Activated CD8-positive, alpha-beta T cell treated with anti-CD3 and anti-CD28 coated beads for 36 hours (primary cell): ENCODE results near the gene RIMBP2. TPM values are rescaled to one million over a fixed set of nuclear protein-coding genes. Genes with fewer than 3 reads are reported as not detected.

Source experiments
- ATAC-seq: fragments of 200-7000 bp; cut with Tn5 transposase; one replicate; pipeline ENCODE4 v1.10.0; 2021; ENCODE audit warnings: mild to moderate bottlenecking, moderate library complexity
- CTCF ChIA-PET: fragments of 350-600 bp; sonication (Branson Sonifier 250); formaldehyde crosslinking; loops from one replicate; lab custom pipeline; 2021; ENCODE audit warnings: antibody characterized with exemption; lab: Charles Lee
- POLR2A ChIA-PET: fragments of 350-600 bp; sonication (Branson Sonifier 250); formaldehyde crosslinking; loops from one replicate; lab custom pipeline; 2021; ENCODE audit warnings: antibody characterized with exemption; lab: Charles Lee
- DNase-seq: peaks from one replicate; pipeline ENCODE4 v3.0.0-alpha.2; 2020
- H3K27ac Mint-ChIP-seq: one replicate; pipeline ENCODE4 v1.8.0; 2021; ENCODE audit warnings: mild to moderate bottlenecking, mixed read lengths
- H3K27me3 Mint-ChIP-seq: one replicate; pipeline ENCODE4 v1.8.0; 2021; ENCODE audit warnings: mixed read lengths
- H3K36me3 Mint-ChIP-seq: one replicate; pipeline ENCODE4 v1.8.0; 2021; ENCODE audit warnings: low read depth, mixed read lengths
- H3K4me1 Mint-ChIP-seq: one replicate; pipeline ENCODE4 v1.8.0; 2021; ENCODE audit warnings: low read depth, mixed read lengths
- H3K4me3 Mint-ChIP-seq: one replicate; pipeline ENCODE4 v1.8.0; 2021; ENCODE audit warnings: mild to moderate bottlenecking, moderate library complexity, mixed read lengths
- H3K9me3 Mint-ChIP-seq: one replicate; pipeline ENCODE4 v1.8.0; 2021; ENCODE audit warnings: mixed read lengths
- CTCF ChIP-seq: fragments of 200-600 bp; IDR thresholded peaks from one replicate; pipeline ENCODE4 v1.8.0; 2022; ENCODE audit warnings: antibody characterized with exemption, mild to moderate bottlenecking
- intact Hi-C: fragments of 100-400 bp; cut with micrococcal nuclease; formaldehyde crosslinking; loops from one replicate; pipeline ENCODE4 v1.10.0; 2022
- total RNA-seq, 2 experiments: library from RNA; stranded (reverse); gene quantifications; one replicate each; pipeline ENCODE4 v1.2.3, GENCODE V29; 2021

The RIMBP2 gene
- total RNA-seq, 2 experiments from 2014 or later = not detected

DNA sequence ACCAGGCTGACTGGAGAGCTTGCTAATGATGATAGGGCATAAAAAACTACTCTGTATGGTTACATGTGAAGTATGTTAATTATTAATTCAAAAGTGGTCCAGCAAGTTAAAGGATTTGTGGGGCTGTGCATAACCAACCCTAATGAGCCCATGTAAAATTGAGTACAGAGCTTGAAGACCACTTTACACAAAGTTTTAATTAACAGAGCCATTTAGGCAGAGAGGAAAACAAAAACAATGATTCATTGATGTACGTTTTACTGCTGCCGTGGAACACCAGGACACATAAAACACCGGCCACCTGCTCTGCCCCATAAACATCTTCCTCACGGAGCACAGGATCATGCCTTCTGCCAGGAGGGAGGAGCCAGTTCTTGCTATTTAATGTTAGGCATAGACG, 83.5 kb downstream of the RIMBP2 start:
- no peaks in the 10 kb centered on the region for H3K9me3 Mint-ChIP-seq
- ChIA-PET POLR2A (no interaction called here), CTCF (no interaction called here)
- TF ChIP-seq CTCF = no peak
- DNase-seq (no peak), ATAC-seq (no peak)
- H3K27me3 Mint-ChIP-seq = peaks cover 27% of the 10 kb centered on the region
- no peaks in the 10 kb centered on the region for H3K4me1 Mint-ChIP-seq
- H3K27ac Mint-ChIP-seq = no peak overlapping the region
- intact Hi-C loops = no loop called here
- H3K4me3 Mint-ChIP-seq = no peak overlapping the region
- H3K36me3 Mint-ChIP-seq = no peaks in the 10 kb centered on the region

GRCh38 chr12:130628304-130628703, 87.8 kb downstream of the RIMBP2 start:
- intact Hi-C loops = no loop called here
- peaks cover 15% of the 10 kb centered on the region for H3K27me3 Mint-ChIP-seq
- no peaks in the 10 kb centered on the region for H3K9me3 Mint-ChIP-seq
- no peak for DNase-seq
- no peak overlapping the region for H3K27ac Mint-ChIP-seq
- CTCF ChIA-PET = no interaction called here
- H3K4me3 Mint-ChIP-seq = no peak overlapping the region
- POLR2A ChIA-PET = no interaction called here
- H3K36me3 Mint-ChIP-seq = no peaks in the 10 kb centered on the region
- TF ChIP-seq CTCF = no peak
- no peak for ATAC-seq
- H3K4me1 Mint-ChIP-seq = no peaks in the 10 kb centered on the region

DNA sequence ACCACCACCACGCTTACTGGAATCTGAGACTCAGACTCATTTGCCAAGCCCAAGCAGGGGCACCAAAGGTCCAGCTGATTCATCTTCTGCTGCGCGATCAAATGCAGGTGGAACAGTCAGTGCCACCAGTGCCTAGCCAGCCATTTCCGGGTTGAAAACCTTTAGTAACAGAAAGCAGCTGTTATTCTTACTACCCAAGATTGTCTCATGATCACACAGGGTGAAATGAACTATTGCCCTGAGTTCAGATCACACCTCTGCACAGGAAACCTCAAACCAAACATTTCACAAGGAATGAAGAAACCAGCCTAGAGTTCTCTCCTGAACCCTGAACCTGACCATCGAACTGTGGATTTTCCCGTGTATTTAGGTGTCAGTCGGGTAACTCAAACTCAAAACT, 88.9 kb downstream of the RIMBP2 start:
- ChIA-PET CTCF (no interaction called here), POLR2A (no interaction called here)
- Mint-ChIP-seq H3K36me3 (no peaks in the 10 kb centered on the region), H3K9me3 (no peaks in the 10 kb centered on the region), H3K27ac (no peak overlapping the region), H3K4me3 (no peak overlapping the region), H3K27me3 (peaks cover 12% of the 10 kb centered on the region), H3K4me1 (no peaks in the 10 kb centered on the region)
- ATAC-seq (no peak), DNase-seq (no peak)
- intact Hi-C loops = no loop called here
- no peak for TF ChIP-seq CTCF

DNA sequence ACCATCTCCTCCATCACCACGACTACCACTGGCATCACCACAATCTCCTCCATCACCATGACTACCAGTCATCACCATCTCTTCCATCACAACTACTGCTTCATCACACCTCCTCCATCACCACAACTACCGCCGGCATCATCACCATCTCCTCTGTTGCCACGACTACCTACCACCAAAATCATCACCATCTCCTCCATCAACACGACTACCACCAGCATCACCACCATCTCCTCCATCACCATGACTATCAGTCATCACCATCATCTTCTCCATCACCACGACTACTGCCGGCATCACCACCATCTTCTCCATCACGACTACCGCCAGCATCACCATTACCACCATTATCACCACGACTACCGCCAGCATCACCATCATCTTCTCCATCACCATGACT, 89.5 kb downstream of the RIMBP2 start:
- Mint-ChIP-seq H3K4me1 (no peaks in the 10 kb centered on the region), H3K36me3 (no peaks in the 10 kb centered on the region), H3K27me3 (peaks cover 8% of the 10 kb centered on the region), H3K27ac (no peak overlapping the region), H3K9me3 (no peaks in the 10 kb centered on the region), H3K4me3 (no peak overlapping the region)
- CTCF ChIA-PET = no interaction called here
- DNase-seq (no peak), ATAC-seq (no peak)
- POLR2A ChIA-PET = no interaction called here
- intact Hi-C loops = no loop called here
- no peak for TF ChIP-seq CTCF

GRCh38 chr12:130625201-130625600, 90.9 kb downstream of the RIMBP2 start:
- TF ChIP-seq CTCF = no peak
- peaks cover 6% of the 10 kb centered on the region for H3K27me3 Mint-ChIP-seq
- ChIA-PET POLR2A (no interaction called here), CTCF (no interaction called here)
- no peak for DNase-seq
- ATAC-seq = no peak
- H3K4me1 Mint-ChIP-seq = no peaks in the 10 kb centered on the region
- no peaks in the 10 kb centered on the region for H3K9me3 Mint-ChIP-seq
- H3K27ac Mint-ChIP-seq = no peak overlapping the region
- no peak overlapping the region for H3K4me3 Mint-ChIP-seq
- intact Hi-C loops = no loop called here
- no peaks in the 10 kb centered on the region for H3K36me3 Mint-ChIP-seq
